ENCODE measurements around the gene EP300.

Gene EP300

DNA sequence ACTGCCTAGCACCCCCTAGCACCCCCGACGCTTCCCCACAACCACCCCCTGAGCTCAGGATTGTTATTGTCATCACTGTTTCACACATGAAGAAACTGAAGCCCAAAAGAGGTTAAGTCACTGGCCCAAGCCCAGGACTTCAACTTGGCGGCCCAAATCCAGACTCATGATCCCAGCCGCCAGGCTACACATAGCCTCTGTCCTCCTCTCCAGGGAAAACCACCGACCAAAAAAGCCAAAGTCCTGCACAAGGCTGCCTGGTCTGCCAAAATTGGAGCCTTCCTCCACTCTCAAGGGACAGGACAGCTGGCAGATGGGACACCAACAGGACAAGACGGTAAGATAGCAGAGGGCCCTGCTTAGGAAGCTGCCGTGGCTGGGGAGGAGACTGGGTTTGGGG lies 123.5 kb downstream of the EP300 start:
- Histone ChIP-seq H2BK120ac (ENCODE audit: low read depth, low read length) (no peak overlapping the region), H3K4ac (ENCODE audit: low read length) (no peak overlapping the region), H2AFZ (ENCODE audit: low read length) (no peak overlapping the region), H3K14ac (ENCODE audit: low read length) (no peak overlapping the region), H3K27ac (replicated peaks; ENCODE audit: low read length) (no peak overlapping the region), H3K18ac (ENCODE audit: low read length) (no peak overlapping the region), H2BK5ac (ENCODE audit: low read length) (no peak overlapping the region), H3K4me1 (ENCODE audit: control insufficient read depth in 2 of 2, insufficient read depth in 1 of 2, low read depth in 1 of 2, low read length in 2 of 2) (peaks cover 10 to 15% of the 10 kb centered on the region in 2 donors), H4K8ac (ENCODE audit: low read depth, low read length) (no peak overlapping the region), H3K4me3 (ENCODE audit: low read length in 2 of 2) (no peak overlapping the region), H3K36me3 (replicated peaks in 1 of 2; ENCODE audit: control insufficient read depth in 2 of 2, insufficient read depth in 2 of 2, low read length in 2 of 2) (peaks cover 24 to 59% of the 10 kb centered on the region in 2 donors), H3K79me1 (ENCODE audit: low read depth, low read length) (no peaks in the 10 kb centered on the region), H3K23ac (ENCODE audit: low read depth, low read length, poor library complexity) (no peak overlapping the region), H3K27me3 (ENCODE audit: control insufficient read depth in 3 of 3, insufficient read depth in 3 of 3, low read depth in 1 of 3, low read length in 3 of 3) (no peaks in the 10 kb centered on the region), H4K91ac (ENCODE audit: low read depth, low read length, poor library complexity) (no peak overlapping the region), H2AK5ac (ENCODE audit: low read depth, low read length) (no peak overlapping the region), H3K9ac (ENCODE audit: low read depth, low read length, poor library complexity) (no peak overlapping the region), H2BK12ac (ENCODE audit: low read length) (no peak overlapping the region), H3K4me2 (ENCODE audit: insufficient read depth, low read length, poor library complexity, severe bottlenecking) (no peak overlapping the region), H2BK15ac (ENCODE audit: low read length) (no peak overlapping the region), H3K9me3 (replicated peaks in 1 of 2; ENCODE audit: control insufficient read depth in 2 of 2, insufficient read depth in 1 of 2, low read depth in 1 of 2, low read length in 2 of 2) (peaks cover 7 to 36% of the 10 kb centered on the region in 2 donors)
- DNase-seq (ENCODE audit: low spot score): no peak
- no CpG with 5 or more reads among the region's 7 CpGs for WGBS, 2 donors (ENCODE audit: extremely low coverage in 2 of 2, insufficient read length in 2 of 2, insufficient replicate concordance in 1 of 2)

- no peaks in the 10 kb centered on the region for H3K79me1 ChIP-seq (ENCODE audit: low read depth, low read length)
- DNase-seq (ENCODE audit: low spot score): no peak
- no peak overlapping the region for H2BK12ac ChIP-seq (ENCODE audit: low read length)
- no peak overlapping the region for H3K23ac ChIP-seq (ENCODE audit: low read depth, low read length, poor library complexity)
- peak overlapping the region; percentile 16 for H2AK5ac ChIP-seq (ENCODE audit: low read depth, low read length)
- H3K4ac ChIP-seq (ENCODE audit: low read length): no peak overlapping the region
- peak overlapping the region; percentile 57 for H3K18ac ChIP-seq (ENCODE audit: low read length)
- H3K27ac ChIP-seq (replicated peaks; ENCODE audit: low read length): peak overlapping the region; percentile 82
- no peak overlapping the region for H2BK120ac ChIP-seq (ENCODE audit: low read depth, low read length)
- H3K4me2 ChIP-seq (ENCODE audit: insufficient read depth, low read length, poor library complexity, severe bottlenecking): peak overlapping the region; percentile 27
- H3K36me3 ChIP-seq (replicated peaks in 1 of 2; ENCODE audit: control insufficient read depth in 2 of 2, insufficient read depth in 2 of 2, low read length in 2 of 2): peaks cover 26 to 64% of the 10 kb centered on the region in 2 donors
- no peaks in the 10 kb centered on the region for H3K27me3 ChIP-seq (ENCODE audit: control insufficient read depth in 3 of 3, insufficient read depth in 3 of 3, low read depth in 1 of 3, low read length in 3 of 3)
- peak overlapping the region; percentile 28 for H2BK15ac ChIP-seq (ENCODE audit: low read length)
- no peak overlapping the region for H4K91ac ChIP-seq (ENCODE audit: low read depth, low read length, poor library complexity)
- H2AFZ ChIP-seq (ENCODE audit: low read length): peak overlapping the region; percentile 80
- H3K9me3 ChIP-seq (replicated peaks in 1 of 2; ENCODE audit: control insufficient read depth in 2 of 2, insufficient read depth in 1 of 2, low read depth in 1 of 2, low read length in 2 of 2): peaks cover 7 to 36% of the 10 kb centered on the region in 2 donors
- H4K8ac ChIP-seq (ENCODE audit: low read depth, low read length): no peak overlapping the region
- H3K4me1 ChIP-seq (ENCODE audit: control insufficient read depth in 2 of 2, insufficient read depth in 1 of 2, low read depth in 1 of 2, low read length in 2 of 2): peaks cover 10 to 15% of the 10 kb centered on the region in 2 donors
- H3K9ac ChIP-seq (ENCODE audit: low read depth, low read length, poor library complexity): no peak overlapping the region
- no peak overlapping the region for H2BK5ac ChIP-seq (ENCODE audit: low read length)
- H3K14ac ChIP-seq (ENCODE audit: low read length): peak overlapping the region; percentile 22
- peak overlapping the region in 1 of 2 donors; percentile 28 for H3K4me3 ChIP-seq (ENCODE audit: low read length in 2 of 2)
- WGBS, 2 donors (ENCODE audit: extremely low coverage in 2 of 2, insufficient read length in 2 of 2, insufficient replicate concordance in 1 of 2): no CpG with 5 or more reads among the region's 13 CpGs
Observed at GRCh38 chr22:41216984-41217383, 124.6 kb downstream of the EP300 start.

DNA sequence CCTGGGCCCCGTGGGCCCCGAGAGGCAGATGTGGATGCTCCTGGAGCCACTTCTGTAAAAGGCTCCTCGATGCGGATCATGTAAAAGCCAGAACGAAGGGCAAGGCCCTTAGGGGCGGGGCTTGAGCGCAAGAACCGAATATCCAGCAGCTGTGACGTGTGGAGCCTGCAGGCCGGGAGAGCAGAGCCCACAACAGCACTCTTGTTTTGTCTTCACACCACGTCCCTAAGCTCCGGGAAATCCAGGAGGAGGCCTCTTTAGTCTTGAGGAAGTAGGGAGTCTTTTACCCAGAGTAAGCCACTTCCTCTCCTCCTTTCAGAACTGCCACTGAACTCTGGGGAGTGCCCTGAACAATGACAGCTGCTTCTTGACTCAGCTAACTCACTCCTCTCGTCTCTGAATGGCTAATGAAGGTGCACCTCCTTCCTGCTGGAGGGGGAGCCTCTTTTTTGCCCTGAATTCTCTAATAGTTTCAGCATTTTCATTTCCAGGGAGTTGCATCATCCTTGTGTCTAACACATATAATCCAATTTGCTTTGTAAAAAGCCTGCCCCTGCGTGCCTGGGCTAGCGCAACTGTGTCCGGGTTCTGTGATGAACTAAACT lies 125.3 kb downstream of the EP300 start:
- Histone ChIP-seq H2BK12ac (ENCODE audit: low read length) (no peak overlapping the region), H2AK5ac (ENCODE audit: low read depth, low read length) (no peak overlapping the region), H4K8ac (ENCODE audit: low read depth, low read length) (no peak overlapping the region), H2AFZ (ENCODE audit: low read length) (peak overlapping the region; percentile 80), H3K36me3 (replicated peaks in 1 of 2; ENCODE audit: control insufficient read depth in 2 of 2, insufficient read depth in 2 of 2, low read length in 2 of 2) (peaks cover 26 to 70% of the 10 kb centered on the region in 2 donors), H2BK5ac (ENCODE audit: low read length) (no peak overlapping the region), H3K4me3 (ENCODE audit: low read length in 2 of 2) (peak overlapping the region in 1 of 2 donors; percentile 28), H3K9ac (ENCODE audit: low read depth, low read length, poor library complexity) (no peak overlapping the region), H3K4ac (ENCODE audit: low read length) (no peak overlapping the region), H3K4me2 (ENCODE audit: insufficient read depth, low read length, poor library complexity, severe bottlenecking) (peak overlapping the region; percentile 28), H3K18ac (ENCODE audit: low read length) (no peak overlapping the region), H3K14ac (ENCODE audit: low read length) (no peak overlapping the region), H4K91ac (ENCODE audit: low read depth, low read length, poor library complexity) (no peak overlapping the region), H3K27me3 (ENCODE audit: control insufficient read depth in 3 of 3, insufficient read depth in 3 of 3, low read depth in 1 of 3, low read length in 3 of 3) (no peaks in the 10 kb centered on the region), H3K4me1 (ENCODE audit: control insufficient read depth in 2 of 2, insufficient read depth in 1 of 2, low read depth in 1 of 2, low read length in 2 of 2) (peaks cover 10 to 15% of the 10 kb centered on the region in 2 donors), H2BK120ac (ENCODE audit: low read depth, low read length) (no peak overlapping the region), H3K79me1 (ENCODE audit: low read depth, low read length) (no peaks in the 10 kb centered on the region), H2BK15ac (ENCODE audit: low read length) (no peak overlapping the region), H3K27ac (replicated peaks; ENCODE audit: low read length) (peak overlapping the region; percentile 82), H3K9me3 (replicated peaks in 1 of 2; ENCODE audit: control insufficient read depth in 2 of 2, insufficient read depth in 1 of 2, low read depth in 1 of 2, low read length in 2 of 2) (peaks cover 7 to 36% of the 10 kb centered on the region in 2 donors), H3K23ac (ENCODE audit: low read depth, low read length, poor library complexity) (no peak overlapping the region)
- WGBS, 2 donors (ENCODE audit: extremely low coverage in 2 of 2, insufficient read length in 2 of 2, insufficient replicate concordance in 1 of 2): no CpG with 5 or more reads among the region's 16 CpGs
- no peak for DNase-seq (ENCODE audit: low spot score)

- no CpG with 5 or more reads among the region's 9 CpGs for WGBS, 2 donors (ENCODE audit: extremely low coverage in 2 of 2, insufficient read length in 2 of 2, insufficient replicate concordance in 1 of 2)
- Histone ChIP-seq H2AFZ (ENCODE audit: low read length) (no peak overlapping the region), H3K9ac (ENCODE audit: low read depth, low read length, poor library complexity) (no peak overlapping the region), H3K27me3 (ENCODE audit: control insufficient read depth in 3 of 3, insufficient read depth in 3 of 3, low read depth in 1 of 3, low read length in 3 of 3) (no peaks in the 10 kb centered on the region), H4K8ac (ENCODE audit: low read depth, low read length) (no peak overlapping the region), H3K9me3 (replicated peaks in 1 of 2; ENCODE audit: control insufficient read depth in 2 of 2, insufficient read depth in 1 of 2, low read depth in 1 of 2, low read length in 2 of 2) (peaks cover 0 to 3% of the 10 kb centered on the region in 2 donors), H3K79me1 (ENCODE audit: low read depth, low read length) (peaks cover 3% of the 10 kb centered on the region), H2BK15ac (ENCODE audit: low read length) (no peak overlapping the region), H3K18ac (ENCODE audit: low read length) (no peak overlapping the region), H3K27ac (replicated peaks; ENCODE audit: low read length) (no peak overlapping the region), H2BK12ac (ENCODE audit: low read length) (no peak overlapping the region), H3K14ac (ENCODE audit: low read length) (no peak overlapping the region), H3K4me3 (ENCODE audit: low read length in 2 of 2) (no peak overlapping the region), H3K4ac (ENCODE audit: low read length) (no peak overlapping the region), H3K23ac (ENCODE audit: low read depth, low read length, poor library complexity) (no peak overlapping the region), H2BK5ac (ENCODE audit: low read length) (peak overlapping the region; percentile 0), H2AK5ac (ENCODE audit: low read depth, low read length) (no peak overlapping the region), H3K4me1 (ENCODE audit: control insufficient read depth in 2 of 2, insufficient read depth in 1 of 2, low read depth in 1 of 2, low read length in 2 of 2) (peaks cover under 1% of the 10 kb centered on the region in 2 donors), H3K36me3 (replicated peaks in 1 of 2; ENCODE audit: control insufficient read depth in 2 of 2, insufficient read depth in 2 of 2, low read length in 2 of 2) (peaks cover 47 to 86% of the 10 kb centered on the region in 2 donors), H3K4me2 (ENCODE audit: insufficient read depth, low read length, poor library complexity, severe bottlenecking) (no peak overlapping the region), H4K91ac (ENCODE audit: low read depth, low read length, poor library complexity) (no peak overlapping the region), H2BK120ac (ENCODE audit: low read depth, low read length) (no peak overlapping the region)
- DNase-seq (ENCODE audit: low spot score): no peak
Observed at GRCh38 chr22:41222846-41223507, 130.6 kb downstream of the EP300 start.

Measured in neuronal stem cell (in vitro differentiated cells).